ENCODE data around the gene KIF1A.

KIF1A gene

DNA sequence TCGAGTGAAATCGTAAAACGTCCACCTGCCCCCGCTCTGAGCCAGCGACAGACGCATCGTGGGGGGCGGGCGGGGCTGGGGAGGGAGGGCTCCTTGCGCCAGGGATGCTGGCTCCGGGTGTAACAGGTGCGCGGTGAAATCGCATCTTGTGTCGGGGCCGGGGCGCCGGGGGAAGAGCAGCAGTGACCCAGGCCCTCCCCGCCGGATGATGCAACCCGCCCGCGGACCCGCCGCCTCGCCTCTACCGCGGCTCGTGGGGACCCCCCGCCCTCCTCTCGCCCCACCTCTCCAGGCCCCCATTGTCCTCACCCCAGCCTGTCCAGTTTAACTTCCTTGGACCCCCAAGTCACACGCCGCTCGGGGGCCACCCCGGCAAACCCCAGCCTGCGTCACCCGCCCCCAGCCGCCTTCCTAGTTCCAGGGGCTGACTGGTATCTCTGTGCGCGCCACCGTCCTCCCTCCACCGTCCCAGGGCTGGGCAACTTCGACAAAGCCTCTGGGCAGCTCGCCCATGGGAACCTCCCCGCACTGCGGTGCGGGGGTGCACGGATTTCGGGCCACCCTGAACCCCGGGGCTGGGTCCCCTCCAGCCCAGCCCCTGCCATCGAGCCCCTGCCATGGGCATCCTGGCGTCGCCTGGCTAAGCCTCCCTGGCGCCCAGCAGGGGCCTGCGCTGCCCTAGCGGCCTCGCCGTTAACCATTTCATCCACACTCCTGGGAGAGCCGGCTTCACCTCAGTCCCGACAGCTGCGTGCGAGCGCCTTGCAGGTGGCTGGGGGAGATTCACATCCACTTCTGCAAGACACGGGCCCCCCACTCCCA lies 799 bp upstream of the KIF1A start:
- no peak for DNase-seq (ENCODE audit: low spot score)

DNA sequence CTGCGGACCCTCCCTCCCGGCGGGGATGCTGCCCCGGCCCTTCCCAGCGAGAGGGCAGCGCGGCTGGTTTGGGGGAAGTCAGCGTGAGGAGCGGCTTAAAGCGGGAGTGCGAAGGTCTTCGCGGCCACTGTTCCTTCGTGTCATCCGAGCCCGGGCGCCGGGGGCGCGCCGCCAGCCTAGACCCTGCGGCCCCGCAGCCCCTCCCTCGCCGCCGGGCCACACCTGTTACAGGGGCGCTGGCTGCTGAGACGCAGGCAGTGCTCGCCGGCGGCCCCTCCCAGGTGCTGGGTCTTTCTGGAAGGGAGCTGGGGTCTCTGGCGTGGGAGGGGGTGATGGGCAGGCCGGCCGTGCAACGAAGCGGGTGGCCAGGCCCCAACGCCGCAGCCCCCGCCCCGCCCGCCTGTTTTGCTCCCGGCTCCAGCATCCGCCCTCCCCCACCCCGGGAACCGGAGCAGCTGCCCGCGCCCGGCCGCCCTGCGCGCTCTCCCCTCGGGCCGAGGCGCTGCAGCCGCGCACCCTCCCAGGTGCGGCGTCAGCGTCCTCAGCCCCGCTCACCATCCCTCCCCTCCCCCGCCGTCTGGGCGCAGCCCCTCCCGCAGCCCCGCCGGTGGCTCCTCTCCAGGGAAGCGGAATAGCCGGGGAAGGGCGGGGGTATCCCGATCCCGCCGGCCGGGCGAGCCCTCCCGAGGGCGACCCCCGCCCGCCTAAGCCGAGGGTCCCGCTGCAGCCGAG lies 727 bp downstream of the KIF1A start:
- no peak for DNase-seq (ENCODE audit: low spot score)

DNA sequence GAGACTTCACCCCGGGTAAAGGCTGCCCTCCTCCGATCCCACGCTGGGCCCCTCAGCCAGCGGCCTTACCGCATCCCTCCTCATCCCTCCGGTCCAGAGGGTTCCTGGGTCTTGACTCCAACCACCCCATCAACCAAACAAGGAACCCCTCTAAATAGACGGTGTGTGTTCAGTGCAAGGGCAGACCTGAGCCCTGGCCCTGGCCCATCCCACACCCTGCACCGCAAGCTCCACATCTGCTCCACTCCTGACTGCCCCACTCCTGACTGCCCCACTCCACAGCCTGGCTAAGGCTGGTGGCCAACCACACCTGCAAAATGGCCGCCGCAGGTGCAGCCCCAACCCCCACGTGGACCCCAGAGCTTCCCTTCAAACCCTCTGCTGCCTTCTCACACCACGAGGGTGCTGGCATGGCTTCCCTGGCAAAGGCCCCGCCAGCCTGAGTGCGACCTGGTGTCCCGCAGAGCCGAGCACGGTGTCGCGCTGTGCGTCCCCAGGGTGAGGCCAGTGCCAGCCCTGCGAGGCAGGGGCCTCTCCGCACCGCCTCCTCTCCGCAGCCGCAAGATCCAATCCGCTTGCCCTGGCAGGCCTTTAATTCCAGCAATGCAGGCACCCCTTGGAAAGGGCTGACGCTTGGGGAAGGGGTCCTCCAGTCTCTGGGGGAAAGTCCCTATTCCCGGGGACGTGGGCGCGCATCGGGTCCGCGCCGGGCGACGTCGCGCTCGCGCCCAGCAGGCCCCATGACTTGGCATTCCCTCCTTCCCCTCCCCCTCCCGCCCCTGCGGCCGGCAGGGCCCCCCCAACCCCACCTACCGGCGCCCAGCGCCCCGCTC lies 1.5 kb downstream of the KIF1A start:
- DNase-seq (ENCODE audit: low spot score) = no peak

DNA sequence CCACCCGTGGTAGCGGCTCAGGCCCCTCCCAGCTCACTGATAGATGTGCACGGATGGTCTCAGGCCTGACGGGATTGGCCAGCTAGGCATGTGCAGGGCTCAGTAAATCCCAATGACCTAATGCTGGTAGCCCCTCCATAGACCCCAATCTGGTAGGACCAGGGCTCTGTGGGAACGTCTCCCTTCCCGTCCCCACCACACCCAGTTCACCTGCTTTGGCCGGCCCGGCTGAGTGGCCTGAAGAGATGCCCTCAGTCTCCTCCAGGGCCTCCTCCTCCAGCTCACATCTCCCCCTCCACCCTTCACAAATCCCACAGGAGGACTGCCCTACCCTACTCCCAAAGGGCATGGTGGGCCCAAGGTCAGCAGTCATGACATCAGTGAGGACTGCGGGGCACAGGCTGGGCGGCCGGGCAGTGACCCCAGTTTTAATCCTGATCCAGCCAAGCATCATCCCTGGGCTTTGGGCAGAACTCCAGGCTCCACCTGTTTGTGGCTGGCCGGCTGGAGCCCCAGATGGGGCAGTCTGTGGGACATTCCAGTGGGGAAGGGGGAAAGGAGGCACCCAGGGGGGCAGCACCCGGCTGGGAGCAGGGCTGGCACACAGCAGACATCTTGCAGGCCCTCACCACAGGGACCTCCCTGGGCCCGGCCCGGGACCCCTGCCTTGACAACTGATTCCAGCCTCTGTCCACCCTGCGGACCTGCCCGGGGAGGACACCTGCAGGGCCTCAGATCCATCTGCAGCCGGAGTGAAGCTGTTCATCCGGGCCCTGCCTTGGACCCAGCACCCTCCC lies 2.3 kb downstream of the KIF1A start:
- no peak for DNase-seq (ENCODE audit: low spot score)

DNA sequence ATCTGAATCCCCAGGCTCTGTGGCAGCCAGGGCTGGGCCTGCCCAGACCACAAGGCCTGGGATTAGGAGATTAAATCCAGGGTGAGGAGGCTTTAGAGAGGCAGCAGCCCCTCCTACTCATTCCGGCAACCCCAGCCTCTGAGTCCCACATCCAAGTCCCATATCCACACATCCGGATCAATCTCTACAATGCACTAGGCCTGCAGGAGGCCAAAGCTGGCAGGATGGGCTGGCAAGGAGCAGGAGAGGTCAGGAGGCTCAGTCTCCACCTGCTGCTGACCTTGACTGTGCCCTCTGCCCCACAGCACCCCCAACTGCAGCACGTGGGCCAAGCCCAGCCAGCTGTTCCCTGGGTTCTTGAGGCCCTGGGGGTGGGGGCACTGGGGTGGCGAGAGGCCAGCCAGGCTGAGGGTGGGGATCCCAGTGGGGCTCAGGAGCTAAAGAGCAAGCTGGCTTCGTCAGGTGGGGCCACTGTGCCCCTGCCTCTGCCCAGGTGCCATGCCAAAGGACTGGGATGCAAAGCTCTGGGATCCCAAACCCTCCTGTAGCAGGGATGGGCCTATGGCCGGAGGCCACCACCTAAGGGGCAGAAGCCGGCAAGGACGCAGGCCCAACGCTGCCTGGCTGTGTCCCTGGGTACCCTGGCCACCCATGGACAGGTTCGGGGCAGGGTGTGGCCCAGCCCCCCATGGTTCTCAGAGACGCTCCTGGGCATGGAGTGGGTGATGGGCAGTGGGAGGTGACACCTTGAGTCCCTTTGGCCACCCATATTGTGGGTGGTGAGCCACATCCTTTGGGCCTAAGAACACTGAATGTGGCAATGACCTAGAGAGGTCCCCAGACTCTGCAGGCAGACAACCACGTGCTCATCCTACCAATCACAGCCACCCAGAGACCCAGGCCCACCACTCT lies 3.2 kb downstream of the KIF1A start:
- no peak for DNase-seq (ENCODE audit: low spot score)

DNA sequence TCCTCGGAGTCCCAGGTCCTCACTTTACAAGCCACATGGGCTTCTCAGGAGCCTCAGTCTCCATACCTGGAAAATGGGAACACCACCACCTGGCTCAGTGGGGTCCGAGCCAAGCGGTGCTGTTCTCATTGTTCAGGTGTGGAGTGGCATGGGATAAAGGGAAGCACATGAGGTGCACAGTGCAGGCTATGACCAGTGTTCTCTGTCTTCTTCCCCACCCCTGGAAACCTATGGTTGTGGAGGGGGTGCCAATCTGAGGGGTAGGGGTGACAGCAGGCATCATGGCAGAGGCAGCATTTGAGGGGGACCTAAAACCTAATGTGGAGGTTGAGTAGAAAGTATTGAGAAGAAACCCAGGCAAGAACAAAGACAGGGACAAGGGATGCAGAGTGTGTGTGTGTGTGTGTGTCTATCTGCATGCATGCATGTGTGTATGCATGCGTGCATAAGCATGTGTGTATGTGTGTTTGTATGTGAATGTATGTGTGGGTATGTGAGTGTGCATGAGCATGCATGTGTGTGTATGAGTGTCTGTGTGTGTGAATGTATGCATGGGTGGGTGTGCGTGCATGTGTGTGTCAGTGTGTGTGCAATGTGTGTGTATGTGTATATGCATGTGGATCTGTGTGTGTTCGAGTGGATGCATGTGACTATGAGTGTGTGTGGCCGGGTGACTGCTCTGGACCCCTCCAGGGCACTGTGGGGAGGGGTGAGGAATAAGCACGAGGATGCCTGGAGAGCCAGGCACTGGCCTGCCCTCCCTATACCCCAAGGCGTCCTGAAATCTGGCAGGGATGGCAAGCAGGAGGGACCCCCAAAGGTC lies 4.0 kb downstream of the KIF1A start:
- no peak for DNase-seq (ENCODE audit: low spot score)

DNA sequence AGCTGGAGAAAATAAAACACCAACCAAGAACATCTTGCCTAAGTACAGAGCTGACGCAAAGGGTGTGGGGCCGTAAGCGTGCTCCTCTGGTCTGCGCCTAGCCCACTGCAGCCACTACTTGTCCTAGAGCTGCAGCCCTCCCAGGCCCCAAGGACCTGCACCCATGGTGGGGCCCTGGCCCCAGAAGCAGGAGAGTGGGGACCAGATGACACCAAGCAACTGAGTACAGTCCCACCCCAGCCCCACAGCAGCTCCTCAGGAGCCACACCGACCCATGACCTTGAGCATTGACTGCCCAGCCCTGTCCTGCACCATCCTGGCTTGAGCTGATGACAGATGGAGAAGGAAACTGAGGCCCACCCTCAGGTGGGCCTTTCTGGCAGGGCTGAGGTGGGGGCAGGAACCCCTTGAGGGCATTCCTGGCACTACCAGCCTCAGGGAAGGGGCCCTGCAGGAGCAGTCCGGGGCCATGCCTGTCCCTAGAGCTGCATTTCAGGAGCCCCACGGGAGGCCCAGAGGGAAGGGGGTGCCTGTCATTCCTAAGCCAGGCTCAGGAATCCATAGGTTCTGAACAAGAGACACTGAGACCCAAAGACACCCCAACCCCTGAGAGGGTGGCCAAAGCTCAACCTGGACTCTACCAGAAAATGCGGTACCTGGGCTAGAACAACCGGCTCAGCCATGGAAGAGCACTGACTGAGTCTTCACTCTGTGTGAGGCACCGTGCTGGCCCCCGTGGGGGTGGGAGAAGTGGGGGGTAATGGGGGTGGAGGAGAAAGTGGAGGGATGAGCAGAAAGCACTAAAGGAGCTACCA lies 4.9 kb downstream of the KIF1A start:
- no peak for DNase-seq (ENCODE audit: low spot score)

DNA sequence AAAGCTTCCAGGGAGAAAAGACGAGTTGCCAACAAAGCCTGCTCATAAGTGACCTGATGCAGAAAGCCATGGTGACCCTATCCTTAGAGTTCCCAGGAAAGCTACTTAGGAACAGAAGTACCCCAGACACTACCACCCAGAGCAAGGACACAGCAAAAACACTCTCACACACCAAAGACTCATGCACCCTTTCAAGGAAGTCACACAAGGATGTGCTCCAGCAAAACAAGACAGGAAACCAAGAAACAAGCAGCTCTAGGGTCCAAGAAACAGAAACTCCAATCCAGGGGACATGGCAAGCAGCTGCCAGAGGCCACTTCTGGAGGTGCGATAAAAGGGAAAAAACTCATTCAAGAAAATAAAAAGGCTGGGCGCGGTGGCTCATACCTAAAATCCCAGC lies 5.7 kb downstream of the KIF1A start:
- no peak for DNase-seq (ENCODE audit: low spot score)

DNA sequence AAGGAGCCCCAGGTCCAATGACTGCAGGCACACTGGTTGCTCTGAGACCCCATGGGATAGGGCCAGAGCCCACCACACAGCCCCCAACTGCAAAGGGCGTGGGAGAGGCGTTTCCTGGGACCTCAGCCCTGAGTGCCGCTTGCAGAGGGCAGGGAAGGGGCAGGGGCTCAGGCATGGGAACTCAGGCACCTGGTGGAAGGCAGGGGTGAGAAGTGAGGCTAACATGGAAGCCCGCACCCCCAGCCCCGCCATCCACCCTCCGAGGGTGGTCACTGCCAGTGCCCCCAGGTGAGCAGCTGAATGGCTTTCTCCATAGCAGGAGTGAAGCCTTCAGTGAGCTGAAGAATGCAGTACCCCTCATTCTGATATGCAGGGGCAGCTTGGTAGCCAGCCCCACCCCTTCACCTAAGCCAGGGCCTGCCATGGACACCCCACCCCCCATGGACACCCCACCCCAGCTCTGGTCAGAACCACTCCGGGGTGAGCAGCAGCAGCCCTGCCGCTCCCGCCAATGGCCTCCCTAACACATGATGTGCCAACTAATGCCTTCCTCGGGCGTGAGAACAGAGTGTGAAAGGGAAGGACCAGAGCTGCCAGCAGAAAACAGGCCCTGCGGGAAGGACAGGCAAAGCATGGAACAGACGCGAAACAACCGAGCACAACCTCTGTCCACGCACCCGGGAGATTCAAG lies 6.6 kb downstream of the KIF1A start:
- no peak for DNase-seq (ENCODE audit: low spot score)

DNA sequence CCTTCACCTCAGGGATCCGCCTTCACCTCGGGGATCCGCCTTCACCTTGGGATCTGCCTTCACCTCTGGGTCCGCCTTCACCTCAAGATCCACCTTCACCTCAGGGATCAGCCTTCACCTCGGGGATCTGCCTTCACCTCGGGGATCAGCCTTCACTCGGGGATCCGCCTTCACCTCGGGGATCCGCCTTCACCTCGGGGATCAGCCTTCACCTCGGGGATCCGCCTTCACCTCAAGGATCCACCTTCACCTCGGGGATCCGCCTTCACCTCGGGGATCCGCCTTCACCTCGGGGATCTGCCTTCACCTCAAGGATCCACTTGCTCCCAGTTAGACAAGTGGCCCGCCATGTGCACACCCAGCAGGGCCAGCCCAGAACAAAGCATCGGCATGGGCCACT lies 7.3 kb downstream of the KIF1A start:
- no peak for DNase-seq (ENCODE audit: low spot score)

DNA sequence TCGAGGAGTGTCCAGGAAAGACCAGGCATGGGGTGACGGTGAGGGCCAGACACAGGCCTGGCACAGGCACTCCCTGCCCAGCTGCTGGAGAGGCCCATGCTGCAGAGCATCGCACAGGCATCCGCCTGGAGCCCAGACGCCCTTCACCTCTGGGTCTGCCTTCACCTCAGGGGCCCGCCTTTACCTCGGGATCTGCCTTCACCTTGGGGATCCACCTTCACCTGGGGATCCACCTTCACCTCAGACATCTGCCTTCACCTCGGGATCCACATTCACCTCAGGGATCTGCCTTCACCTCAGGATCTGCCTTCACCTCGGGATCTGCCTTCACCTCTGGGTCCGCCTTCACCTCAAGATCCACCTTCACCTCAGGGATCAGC lies 7.7 kb downstream of the KIF1A start:
- DNase-seq (ENCODE audit: low spot score) = no peak

DNA sequence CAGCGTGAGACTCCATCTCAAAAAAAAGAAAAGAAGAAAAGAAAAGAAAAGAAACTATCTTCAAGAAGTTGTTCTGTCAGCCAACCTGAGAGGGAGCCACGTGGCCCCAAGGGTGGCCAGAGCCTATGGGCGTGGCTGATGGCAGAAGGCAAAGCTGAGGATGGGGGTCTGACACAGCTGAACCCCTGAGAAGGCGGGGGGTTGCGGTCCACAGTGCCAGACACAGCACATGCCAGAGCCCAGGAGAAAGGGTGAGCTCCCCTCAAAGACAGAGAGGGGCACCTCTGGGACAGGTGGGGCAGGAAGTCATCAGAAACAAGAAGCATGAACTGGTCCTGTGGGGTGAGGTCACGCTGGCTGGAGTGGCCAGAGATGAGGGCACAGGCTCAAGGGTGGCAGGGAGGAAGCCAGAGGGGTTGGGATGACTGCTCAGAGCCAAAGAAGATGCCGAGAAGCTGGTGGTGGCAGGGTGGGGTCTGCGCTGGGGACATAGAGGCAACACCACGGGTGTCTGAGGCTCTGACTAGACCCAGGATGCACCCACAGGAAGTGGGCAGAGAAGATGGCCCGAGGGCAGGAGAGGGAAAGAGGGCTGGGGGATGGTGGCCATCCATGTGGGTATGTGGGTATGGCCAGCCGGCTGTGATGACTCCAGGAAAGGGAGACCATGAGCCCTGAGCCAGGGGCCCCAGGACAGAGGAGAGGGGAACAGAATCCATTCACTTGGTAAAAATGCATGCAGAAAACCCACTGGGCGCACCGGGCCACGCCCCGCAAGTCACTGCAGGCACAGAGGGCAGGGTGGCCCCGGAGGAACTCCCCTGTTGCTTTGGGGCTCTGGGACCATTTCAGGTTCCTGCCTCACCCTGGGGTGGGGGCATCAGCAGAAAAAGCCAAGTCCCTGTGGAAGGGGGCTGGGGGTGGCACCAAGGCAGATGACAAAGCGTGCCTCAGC lies 8.4 kb downstream of the KIF1A start:
- no peak for DNase-seq (ENCODE audit: low spot score)

DNA sequence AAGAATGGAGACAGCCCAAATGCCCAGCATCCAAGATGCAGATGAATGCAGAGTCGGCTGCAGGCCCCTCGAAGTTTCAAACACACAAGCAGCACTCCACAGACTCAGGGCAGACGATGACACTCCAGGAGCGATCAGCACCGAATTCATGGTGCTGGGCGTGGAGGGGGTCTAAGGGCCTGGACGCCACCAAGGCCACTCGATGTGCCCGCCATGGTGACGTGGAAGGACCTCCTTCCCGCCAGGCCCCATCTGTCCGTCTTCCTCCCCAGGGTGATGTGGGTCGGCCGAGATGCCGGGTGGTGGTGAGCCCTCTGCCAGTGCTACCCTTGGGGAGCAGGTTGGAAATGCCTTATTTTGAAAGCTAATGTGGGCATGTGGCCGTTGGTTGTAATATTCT lies 9.4 kb downstream of the KIF1A start:
- DNase-seq (ENCODE audit: low spot score) = no peak

DNA sequence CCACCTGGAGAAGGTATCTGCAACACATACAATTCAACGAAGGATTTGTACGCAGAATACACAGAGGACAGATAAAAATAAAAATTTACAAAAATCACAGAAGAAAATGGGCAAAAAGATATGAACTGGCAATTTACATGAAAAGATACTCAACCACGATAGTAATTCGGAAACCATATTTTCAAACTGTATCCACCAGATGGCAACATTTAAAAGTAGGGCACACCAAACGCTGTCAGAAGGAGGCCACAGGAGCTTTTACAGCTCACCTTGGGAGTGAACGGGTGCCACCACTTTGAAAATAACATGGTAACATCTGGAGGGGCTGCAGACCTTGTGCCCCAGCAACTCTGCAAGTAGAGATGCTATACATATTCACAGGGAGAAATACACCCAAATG lies 9.8 kb downstream of the KIF1A start:
- no peak for DNase-seq (ENCODE audit: low spot score)

DNA sequence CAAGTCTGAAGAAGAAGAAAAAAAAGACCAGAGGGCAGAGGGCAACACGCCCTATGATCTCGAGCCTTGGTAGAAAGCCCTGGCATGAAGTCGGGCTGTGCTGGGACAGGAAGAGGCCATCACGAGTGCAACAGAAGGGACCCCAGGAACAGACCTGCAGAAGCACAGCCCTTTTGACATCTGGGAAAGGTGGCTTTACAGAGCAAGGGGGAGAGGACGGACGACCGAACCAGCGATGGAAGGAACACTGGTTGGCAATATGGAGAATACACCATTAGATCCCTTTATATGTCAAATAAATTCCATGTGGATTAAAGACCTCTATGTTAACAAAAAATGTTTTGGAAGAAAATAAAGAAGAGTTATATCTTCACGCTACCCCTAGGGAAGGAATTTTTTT lies 10.7 kb downstream of the KIF1A start:
- DNase-seq (ENCODE audit: low spot score) = no peak

DNA sequence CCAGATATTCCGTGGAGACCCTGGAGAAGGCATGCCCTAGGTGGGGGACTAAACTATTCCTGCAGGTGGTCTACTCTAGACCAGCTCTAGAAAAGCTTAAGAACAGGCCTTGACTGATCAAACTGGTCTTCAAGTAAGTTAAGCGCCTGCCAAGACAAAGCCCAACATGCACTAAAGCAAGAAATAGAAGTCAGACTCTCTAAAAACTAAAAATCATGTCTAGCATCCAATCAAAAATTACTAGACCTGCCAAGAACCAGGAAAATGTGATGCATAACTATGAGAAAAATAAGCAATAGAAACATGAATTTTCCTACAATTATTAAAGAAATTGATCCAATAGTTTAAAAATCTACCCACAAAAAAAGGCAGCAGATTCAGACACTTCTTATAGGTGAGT lies 13.6 kb downstream of the KIF1A start:
- no peak for DNase-seq (ENCODE audit: low spot score)

DNA sequence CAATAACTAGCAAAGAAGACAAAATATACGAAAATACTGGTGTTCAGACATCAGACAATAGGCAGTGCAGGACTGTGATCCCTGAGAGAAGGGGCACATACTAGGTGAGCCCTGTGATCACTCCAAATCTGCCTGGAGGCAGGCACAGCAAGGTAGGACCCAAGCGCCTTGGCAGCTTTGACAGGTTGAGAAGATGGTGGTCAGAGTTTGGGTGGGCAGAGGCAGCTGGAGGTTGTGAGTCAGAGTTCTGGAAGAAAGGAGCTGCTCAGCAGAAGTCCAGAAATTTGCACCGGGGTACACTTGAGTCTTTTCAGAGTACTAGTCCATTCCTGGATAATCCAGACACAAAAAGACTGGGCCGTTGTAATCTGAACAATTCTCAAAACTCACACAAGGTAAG lies 14.0 kb downstream of the KIF1A start:
- DNase-seq (ENCODE audit: low spot score) = no peak
